Testis (tissue), 2 donors: ENCODE measurements around the gene ELK4.

Source experiments
- CTCF ChIP-seq, 3 experiments: fragments of 450-650 bp in 2 of 3; fragments of 200-600 bp in 1 of 3; sonication (generic) in 1 of 3; IDR thresholded peaks; one replicate each; pipeline ENCODE4 v1.5.1; 2016 to 2019; ENCODE audit warnings: antibody characterized with exemption in 3 of 3, mild to moderate bottlenecking in 2 of 3, moderate library complexity in 1 of 3
- POLR2A ChIP-seq: fragments of 450-650 bp; IDR thresholded peaks from one replicate; pipeline ENCODE4 v1.6.1; 2017; ENCODE audit warnings: antibody characterized with exemption, mild to moderate bottlenecking, moderate library complexity

- TF ChIP-seq POLR2A (no peak), CTCF (IDR thresholded peaks at IDR 0.05) (no peak)
These were observed 43.2 kb downstream of the ELK4 start for GRCh38 chr1:205588636-205589035.
